Endometrial microvascular endothelial cells (primary cell): ENCODE data around the gene NCKAP5. TPM values are rescaled to one million over a fixed set of nuclear protein-coding genes. Genes with fewer than 3 reads are reported as not detected.

Source experiments
- in situ Hi-C: cut with HindIII; loops from 2 replicates; pipeline ENCODE4 v1.10.0; 2017; ENCODE audit warnings: low sequenced_read_pairs, low pct_unique_long_range_greater_than_20kb; ENCODE audit errors: inconsistent ontology term
- total RNA-seq: library from RNA; depleted of rRNA; stranded (reverse); fragments of >200 nt; gene quantifications from one replicate; pipeline ENCODE4 v1.2.3, GENCODE V29; 2015; ENCODE audit errors: inconsistent ontology term

Gene NCKAP5
- total RNA-seq, 1 donor from 2014 or later = 0.84 TPM

DNA sequence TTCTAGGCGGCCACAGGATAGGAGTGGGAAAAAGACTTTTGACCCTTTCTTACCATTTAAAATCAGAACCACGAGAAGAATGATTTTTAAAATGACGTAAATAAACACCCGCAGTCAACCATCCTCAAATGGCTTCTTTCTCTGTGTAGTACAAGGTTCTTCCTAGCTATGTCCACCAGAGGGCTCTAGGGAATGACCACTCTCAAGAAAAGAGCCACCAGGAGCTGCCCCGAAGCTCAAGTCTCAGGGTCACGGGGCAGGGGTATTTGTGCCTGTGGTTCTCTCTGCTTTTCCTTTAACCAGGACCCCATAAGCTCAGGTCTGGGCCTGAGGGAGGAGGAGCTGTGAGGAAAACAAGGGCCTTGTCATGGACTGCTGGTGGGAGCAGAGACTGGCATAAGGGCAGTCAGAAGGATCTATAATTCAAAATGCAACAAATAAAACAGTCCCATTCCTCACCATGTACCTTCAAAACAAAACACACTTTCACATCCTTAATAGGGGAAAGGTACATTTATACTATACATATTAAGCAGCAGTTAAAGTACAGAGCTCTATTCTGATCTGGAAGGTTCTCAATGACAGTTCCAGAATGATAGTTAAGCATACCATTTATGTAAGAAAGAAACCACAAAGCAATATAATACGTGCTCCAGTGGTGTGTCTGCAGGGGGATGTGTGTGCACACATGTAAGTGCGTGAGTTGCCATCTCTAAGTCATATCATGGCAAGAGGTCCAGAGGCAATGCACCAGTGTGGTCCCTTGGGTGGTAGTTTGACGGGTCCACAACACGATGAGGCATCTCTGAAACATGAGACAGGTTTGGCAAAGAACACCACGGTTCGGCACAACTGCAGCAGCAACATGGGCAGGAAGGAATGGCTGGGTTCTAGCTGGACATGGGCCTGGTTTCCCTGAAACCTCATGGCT is 916.9 kb downstream of the NCKAP5 start:
- in situ Hi-C loops = no loop called here

DNA sequence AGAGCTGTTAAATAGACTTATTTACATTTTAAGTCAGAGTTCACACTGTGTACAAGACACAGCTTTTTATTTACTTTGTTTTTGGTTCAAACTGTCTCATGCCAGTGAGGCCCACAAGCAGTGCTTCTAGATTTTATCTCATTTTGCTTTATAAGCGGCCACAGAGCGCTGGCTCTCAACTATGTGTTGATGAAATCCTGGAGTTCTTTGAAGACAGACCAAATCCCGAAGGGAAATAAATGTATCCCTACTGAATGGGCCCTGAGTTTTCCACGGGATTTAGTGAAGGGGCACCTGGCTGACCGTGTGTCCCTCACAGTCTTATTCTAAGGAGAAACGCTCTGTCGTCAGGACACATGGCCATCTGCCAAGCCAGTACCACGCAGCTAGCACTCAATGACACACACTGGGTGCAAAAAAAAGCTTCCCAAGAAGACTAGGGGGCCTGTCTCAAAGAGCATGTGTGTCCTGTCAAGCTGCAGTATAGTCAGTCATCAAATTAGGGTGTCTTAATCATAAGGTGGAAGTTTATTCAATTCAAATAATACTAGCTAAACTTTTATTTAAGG is 921.6 kb downstream of the NCKAP5 start:
- in situ Hi-C loops = no loop called here

DNA sequence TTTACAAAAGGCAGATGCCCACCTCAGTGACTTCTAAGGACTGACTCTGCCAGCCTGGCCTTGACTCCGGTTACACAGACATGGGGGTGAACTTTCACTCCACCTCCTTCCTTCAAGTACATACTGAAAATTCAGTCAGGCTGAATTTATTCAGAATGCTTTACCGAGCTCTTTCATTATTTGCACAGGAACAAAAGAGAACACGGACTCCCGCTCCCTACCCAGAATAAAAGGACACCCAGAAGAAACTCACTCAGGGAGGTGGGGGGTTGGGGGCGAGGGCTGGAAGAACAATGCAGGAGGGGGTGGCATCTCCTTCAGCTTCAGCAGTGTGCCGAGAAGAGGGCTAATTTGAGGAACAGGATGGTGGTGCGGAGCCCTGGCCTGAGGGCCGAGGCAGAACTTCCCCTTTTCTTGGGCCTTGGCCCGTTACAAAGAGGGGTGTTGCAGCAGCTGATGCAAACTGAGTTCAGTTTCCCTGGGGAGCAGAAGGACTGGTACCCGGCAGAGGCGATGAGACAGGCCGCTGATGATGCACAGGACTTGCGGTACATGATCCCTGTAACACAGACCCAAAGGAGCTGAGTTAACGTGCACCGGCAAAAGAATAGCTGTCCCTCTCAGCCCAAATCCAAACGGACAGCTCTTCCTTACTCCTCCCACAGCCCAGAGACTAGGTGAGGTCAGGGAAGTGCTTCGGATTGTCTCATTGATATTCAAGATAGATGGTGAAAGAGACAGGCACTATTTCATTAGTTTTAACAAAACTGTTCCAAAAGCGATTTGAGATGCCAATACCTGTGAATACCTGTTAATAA is 922.3 kb downstream of the NCKAP5 start:
- in situ Hi-C loops = no loop called here

DNA sequence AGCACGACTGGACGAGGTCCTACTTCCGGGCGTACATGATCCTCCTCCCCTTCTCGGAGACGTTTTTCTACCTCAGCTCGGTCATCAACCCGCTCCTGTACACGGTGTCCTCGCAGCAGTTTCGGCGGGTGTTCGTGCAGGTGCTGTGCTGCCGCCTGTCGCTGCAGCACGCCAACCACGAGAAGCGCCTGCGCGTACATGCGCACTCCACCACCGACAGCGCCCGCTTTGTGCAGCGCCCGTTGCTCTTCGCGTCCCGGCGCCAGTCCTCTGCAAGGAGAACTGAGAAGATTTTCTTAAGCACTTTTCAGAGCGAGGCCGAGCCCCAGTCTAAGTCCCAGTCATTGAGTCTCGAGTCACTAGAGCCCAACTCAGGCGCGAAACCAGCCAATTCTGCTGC is 923.1 kb downstream of the NCKAP5 start:
- in situ Hi-C loops = no loop called here

DNA sequence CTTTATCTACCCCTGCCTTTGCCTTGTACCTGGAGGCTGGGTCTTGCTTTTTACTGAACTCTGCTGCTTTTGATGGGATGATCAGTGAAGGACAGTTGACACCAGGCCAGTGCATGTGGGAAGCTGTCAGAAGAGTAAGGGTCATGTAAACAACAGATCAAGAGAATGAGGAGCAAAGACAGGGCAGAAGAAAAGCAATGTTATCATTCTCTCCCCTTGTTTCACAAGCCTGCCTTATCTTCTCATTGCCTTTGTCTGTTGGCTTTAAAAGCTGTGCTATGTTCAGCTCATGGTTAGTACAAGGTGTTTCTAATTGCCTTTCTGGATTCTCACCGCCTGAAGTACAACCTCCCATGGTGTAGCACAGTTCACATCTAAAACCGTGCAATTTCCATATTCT is 925.8 kb downstream of the NCKAP5 start:
- in situ Hi-C loops = no loop called here

DNA sequence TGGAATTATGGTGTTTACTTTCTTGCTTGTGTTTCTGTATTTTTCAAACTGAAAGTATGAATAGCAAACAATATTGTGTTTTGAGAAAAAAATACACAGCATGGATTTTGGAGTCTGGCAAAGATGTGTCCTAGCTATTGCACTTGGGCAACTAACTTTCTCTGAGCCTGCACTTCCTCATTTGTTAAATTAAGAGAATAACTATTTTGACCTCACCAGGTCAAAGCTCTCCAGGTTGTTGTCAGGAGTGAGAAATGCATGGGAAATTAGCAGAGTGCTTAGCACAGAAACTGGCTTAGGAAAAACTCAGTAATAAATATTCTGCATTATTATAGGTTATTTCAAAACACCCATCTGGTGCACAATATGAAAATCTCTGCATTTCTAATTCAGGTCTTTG is 926.4 kb downstream of the NCKAP5 start:
- in situ Hi-C loops = no loop called here

DNA sequence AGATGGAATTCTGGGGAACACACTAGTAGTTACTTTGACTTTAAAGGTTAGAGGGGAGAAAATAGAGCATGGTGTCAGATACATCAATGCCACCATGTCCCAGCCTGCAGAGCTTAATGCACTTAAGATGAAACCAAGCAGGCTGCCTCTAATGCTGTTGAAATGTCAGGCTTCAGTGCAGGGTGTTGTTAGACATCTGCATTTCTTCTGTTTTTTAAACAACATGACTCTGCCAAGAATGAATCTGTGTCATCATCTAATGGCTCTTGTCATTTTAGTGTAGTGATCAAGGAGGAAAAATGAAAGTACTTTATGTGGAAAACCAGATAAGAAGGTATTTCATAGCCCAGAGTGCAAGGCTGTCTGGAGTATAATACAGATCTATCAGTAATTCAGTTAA is 928.1 kb downstream of the NCKAP5 start:
- in situ Hi-C loops = no loop called here

DNA sequence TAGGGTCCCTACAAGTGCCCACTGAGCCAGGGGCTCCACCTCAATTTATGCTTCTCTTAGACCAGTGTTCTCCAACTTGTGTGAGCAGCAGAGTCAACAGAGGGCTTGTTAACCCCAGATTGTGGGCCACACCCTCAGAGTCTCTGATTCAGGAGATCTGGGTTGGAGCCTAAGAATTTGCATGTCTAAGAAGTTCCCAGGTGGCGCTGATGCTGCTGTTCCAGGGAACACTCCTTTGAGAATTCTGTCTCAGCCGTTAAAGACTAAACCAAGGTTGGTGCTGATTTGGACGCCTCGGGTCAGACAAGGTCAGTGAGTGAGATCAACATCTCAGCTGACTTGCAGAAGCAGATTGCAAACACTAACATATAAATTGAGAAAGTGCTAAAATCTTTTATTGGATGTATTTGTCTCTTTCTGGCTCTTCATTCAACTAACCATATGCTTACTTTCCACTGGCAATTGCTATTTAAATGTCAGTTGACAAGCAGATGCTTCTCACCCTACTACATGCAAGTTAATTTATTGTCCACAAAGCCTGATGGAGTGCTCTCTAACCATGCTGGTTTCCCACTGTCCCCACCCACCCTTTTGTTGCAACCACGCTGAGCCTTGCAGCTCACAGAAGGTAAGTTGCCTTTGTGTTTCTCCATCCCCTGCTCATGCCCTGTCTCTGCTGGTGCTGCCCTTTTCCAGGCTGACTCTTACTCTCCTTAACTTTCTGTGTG is 929.8 kb downstream of the NCKAP5 start:
- in situ Hi-C loops = no loop called here

DNA sequence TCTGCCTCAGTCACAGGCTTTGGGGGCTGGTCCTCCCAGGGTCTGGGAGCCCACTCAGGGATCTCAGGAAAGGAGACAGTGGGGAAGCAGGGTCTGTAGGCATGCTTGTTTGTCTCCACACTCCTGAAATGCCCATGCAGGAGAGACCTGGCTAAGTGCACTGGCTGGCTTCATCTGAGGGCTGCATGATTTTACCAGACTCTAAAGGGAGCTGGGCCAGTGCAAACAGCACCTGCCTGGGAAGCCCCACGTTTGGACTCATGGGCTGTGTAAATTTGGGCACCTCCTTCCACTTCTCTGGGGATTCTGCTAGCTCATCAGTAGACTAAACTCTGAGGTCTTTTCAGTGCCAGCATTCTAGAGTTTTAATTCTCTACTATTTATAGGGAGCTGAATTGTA is 931.9 kb downstream of the NCKAP5 start:
- in situ Hi-C loops = no loop called here

DNA sequence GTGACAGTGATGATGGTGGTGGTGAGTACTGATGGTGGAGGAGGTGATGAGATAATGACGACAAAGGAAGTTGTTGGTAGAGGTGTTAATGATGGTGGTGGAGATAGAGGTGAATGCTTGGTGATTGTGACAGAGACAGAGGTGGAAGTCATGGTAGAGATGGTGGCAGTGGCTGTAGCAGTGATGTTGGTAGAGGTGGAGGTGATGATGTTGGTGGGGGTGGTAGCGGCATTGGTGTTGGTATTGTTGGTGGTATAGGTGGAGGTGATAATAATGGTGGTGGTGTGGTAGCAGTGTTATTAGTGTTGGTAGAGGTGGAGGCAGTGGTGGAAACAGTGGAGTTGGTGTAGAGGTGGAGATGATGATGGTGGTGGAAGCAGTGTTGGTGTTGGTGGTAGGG is 934.6 kb downstream of the NCKAP5 start:
- in situ Hi-C loops = no loop called here

DNA sequence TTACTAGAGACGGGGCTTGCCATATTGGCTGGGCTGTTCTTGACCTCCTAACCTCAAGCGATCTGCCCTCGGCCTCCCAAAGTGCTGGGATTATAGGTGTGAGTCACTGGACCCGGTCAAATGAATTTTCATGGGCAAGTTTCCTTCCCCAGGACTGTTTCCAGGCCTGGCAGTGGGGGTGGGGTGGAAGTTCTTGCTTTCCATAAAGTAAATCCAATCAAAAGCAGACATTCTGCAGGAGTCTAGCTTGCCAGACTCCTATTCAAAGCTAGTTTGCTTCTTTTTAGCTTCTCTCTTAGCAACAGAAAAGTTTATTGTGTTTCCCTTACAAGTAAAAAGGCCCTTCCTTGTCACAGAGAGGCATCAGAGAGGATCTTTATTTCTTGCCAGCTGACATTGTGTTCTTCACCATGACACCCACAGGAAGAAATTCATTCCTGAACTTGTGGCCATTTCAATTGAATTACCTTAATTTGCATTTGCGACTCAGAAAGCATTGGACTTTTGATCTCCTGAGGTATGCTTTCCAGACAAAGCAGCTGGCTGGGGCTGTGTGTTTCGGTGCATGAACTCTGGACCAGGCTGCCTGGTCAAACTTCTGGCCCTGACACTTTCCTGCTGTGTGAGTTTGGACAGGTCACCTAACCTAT is 936.1 kb downstream of the NCKAP5 start:
- in situ Hi-C loops = no loop called here

DNA sequence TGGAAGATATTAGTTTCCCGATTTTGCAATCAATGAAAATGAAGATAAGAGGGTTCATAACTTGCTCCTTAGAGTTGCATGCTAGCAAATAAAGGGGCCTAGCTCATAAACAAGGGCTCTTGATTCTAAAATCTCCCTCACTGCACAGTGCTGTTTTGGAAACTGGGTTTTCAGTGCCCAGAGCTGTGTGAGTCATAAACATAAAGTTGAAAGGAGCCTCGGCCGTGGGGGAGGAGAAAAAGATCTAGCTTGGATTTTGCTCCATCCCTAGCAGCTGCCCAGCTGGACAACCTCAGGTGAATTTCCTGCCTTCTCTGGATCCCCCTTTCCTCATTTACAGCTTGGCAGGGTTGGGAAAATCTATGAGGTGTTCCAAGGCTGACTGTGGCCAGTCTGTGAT is 940.7 kb downstream of the NCKAP5 start:
- in situ Hi-C loops = no loop called here

DNA sequence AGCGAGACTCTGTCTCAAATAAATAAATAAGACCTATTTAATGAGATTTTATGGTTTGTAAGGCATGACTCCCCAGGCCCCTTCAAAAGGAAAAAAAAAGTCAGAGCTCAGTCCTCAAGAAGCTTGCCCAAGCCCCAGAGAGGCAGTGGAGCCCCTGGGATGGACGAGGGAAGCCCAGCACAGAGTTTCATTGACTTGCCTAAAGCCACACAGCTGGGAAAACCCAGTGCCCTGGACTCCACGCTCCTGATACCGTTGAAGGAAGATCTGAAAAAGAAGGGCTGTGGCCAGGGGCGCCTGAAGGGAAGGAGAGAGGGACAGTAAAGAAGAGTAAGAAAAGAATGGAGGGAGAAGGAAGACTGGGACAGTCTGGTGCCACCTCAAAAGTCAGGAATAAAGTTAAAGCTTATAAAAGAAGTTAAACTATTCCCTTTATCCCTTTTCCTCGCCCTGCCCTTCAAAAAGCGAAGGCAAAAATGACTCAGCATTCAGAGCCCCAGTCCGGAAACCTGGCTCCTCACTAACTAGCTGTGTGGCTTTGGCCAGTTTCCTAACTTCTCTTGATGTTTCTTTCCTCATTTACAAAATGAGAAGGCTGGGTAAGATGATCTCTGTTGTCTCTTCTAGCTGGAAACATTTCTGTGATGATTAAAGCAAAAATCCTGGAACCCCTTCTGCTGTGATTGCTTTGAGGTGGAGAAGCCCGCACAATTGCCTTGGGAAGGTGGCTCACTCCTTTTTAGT is 945.0 kb downstream of the NCKAP5 start:
- in situ Hi-C loops = no loop called here
